Neutrophil (primary cell): ENCODE measurements around the gene SMURF2.

Experiments used
- H3K27ac ChIP-seq: fragments of 200-600 bp; sonication (generic); 2 replicates; pipeline ENCODE4 v1.5.1; 2016; ENCODE audit warnings: mild to moderate bottlenecking, moderate library complexity
- H3K27me3 ChIP-seq: fragments of 200-600 bp; sonication (generic); 2 replicates; pipeline ENCODE4 v1.6.0; 2016; ENCODE audit warnings: mild to moderate bottlenecking
- H3K36me3 ChIP-seq: fragments of 200-600 bp; sonication (generic); 2 replicates; pipeline ENCODE4 v1.5.1; 2017
- H3K4me1 ChIP-seq, 2 experiments: fragments of 200-600 bp in 1 of 2; sonication (generic) in 1 of 2; 1 replicate in 1 of 2; 2 replicates in 1 of 2; pipeline versions ENCODE4 v1.5.1 to v1.6.1; 2013 to 2016; ENCODE audit warnings: low read depth in 1 of 2, low read length in 1 of 2, mild to moderate bottlenecking in 1 of 2, moderate library complexity in 1 of 2; ENCODE audit not compliant: control insufficient read depth in 1 of 2, insufficient read depth in 1 of 2
- H3K4me3 ChIP-seq, 2 experiments: fragments of 200-600 bp in 1 of 2; sonication (generic) in 1 of 2; 1 replicate in 1 of 2; 2 replicates in 1 of 2; pipeline ENCODE4 v1.5.1; 2013 to 2016; ENCODE audit warnings: low read depth in 1 of 2, low read length in 1 of 2, mild to moderate bottlenecking in 1 of 2, moderate library complexity in 1 of 2
- H3K9me3 ChIP-seq: fragments of 200-600 bp; sonication (generic); 2 replicates; pipeline ENCODE4 v1.5.1; 2016
- TF ChIP-seq, protein P1 (sequence below): fragments of 200-600 bp; sonication (generic); IDR thresholded peaks from 2 replicates; pipeline ENCODE4 v1.5.1; 2016; ENCODE audit warnings: antibody characterized with exemption

The SMURF2 gene

DNA sequence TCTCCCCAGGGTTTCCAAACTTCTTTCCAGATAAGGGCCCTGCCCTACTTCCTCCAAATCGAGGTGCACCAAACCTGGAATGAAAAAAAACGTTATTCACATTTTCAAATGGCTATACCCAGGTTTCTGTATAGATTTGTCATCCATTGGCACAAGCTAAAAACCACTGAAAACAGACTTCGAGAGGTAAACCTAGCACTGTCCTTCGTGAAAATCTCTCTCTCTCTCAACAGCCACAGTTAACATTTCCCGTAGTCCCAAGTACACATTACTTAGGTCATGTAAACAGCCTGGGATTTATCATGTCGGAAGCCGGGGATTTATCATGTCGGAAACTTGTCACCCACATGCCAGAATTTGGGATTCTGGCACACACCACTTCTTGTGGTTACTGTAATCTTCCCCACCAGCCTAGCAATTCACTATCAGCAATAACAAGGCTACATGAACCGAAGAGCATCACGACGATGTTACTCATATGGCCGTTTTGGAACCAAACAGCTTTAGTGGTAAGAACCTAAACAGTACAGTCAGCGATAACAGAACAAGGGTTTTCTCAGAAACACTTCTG is 157.3 kb downstream of the SMURF2 start:
- Histone ChIP-seq H3K27ac (peak overlapping the region; percentile 98), H3K36me3 (peaks cover 49% of the 10 kb centered on the region), H3K9me3 (peaks cover 9% of the 10 kb centered on the region), H3K27me3 (no peaks in the 10 kb centered on the region), H3K4me1 (peaks cover 31 to 32% of the 10 kb centered on the region in 2 experiments), H3K4me3 (peak overlapping the region; percentile 95 to 100)
- TF ChIP-seq, protein P1, sequence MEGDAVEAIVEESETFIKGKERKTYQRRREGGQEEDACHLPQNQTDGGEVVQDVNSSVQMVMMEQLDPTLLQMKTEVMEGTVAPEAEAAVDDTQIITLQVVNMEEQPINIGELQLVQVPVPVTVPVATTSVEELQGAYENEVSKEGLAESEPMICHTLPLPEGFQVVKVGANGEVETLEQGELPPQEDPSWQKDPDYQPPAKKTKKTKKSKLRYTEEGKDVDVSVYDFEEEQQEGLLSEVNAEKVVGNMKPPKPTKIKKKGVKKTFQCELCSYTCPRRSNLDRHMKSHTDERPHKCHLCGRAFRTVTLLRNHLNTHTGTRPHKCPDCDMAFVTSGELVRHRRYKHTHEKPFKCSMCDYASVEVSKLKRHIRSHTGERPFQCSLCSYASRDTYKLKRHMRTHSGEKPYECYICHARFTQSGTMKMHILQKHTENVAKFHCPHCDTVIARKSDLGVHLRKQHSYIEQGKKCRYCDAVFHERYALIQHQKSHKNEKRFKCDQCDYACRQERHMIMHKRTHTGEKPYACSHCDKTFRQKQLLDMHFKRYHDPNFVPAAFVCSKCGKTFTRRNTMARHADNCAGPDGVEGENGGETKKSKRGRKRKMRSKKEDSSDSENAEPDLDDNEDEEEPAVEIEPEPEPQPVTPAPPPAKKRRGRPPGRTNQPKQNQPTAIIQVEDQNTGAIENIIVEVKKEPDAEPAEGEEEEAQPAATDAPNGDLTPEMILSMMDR = no peak

DNA sequence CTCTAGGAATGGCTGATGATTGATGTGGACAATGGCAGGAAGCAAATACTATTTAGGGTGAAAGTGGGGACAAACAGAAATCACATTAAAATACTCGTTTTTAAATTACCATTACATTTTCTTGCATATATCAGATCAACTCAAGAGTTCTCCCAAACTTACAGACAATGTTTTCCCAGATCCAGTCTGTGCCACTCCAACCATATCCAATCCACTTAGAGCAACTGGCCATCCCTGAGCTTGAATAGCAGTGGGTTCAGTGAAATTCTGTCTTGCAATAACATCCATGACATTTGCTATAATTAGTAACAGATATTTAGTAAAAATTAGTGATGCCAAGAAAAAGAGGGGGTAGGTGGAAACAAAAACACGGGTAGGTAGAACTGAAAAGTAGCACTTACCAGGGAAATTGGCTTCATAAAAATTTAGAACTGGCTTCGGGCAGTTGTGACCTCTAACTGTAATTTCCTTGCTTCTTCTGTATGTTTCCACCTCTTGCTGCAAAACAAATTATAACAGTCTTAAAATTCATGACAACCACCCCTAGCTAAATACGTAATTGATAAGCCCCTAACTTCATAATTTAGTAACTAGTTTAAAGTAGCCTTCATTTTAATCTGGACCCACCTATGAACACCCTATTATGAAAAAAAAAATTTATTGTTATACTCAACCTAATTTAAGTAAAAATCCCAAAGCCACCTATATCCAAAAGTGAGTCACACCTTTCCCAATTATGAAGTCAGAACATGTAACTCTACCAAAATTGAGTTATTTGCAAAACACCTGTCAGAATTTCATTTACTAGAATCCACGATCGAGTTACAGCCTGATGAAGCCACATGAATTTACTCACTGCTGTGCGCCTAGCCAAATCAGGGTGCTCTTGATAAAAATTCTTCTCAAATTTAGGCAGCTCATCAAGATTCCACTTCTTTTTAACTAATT is 158.0 kb downstream of the SMURF2 start:
- H3K4me1 ChIP-seq = peaks cover 31 to 32% of the 10 kb centered on the region in 2 experiments
- no peaks in the 10 kb centered on the region for H3K27me3 ChIP-seq
- H3K36me3 ChIP-seq = peaks cover 57% of the 10 kb centered on the region
- peaks cover 9% of the 10 kb centered on the region for H3K9me3 ChIP-seq
- H3K4me3 ChIP-seq = peak overlapping the region; percentile 95 to 100
- H3K27ac ChIP-seq = peak overlapping the region; percentile 98
- TF ChIP-seq, protein P1 = no peak

DNA sequence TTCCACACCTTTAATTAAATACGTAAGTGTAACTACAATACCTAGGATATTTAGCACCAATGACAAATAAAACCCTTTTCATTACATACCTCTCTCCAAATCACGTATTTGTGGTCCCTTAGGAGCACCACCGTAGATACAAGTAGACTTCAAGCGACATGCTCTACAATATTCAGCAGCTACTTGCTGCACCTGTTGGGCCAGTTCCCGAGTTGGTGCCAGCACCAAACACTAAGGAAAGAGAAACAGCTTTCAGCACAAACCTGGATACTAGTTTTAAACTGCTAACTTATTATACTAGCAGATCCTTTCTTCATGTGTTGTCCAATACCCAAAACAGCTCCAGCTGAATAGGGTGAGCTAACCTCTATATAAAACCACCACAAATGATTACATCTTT is 158.8 kb downstream of the SMURF2 start:
- H3K4me1 ChIP-seq = peaks cover 30 to 31% of the 10 kb centered on the region in 2 experiments
- no peak overlapping the region for H3K4me3 ChIP-seq
- peak overlapping the region; percentile 8 for H3K27ac ChIP-seq
- H3K9me3 ChIP-seq = peaks cover 9% of the 10 kb centered on the region
- TF ChIP-seq, protein P1 = no peak
- no peaks in the 10 kb centered on the region for H3K27me3 ChIP-seq
- peaks cover 64% of the 10 kb centered on the region for H3K36me3 ChIP-seq

DNA sequence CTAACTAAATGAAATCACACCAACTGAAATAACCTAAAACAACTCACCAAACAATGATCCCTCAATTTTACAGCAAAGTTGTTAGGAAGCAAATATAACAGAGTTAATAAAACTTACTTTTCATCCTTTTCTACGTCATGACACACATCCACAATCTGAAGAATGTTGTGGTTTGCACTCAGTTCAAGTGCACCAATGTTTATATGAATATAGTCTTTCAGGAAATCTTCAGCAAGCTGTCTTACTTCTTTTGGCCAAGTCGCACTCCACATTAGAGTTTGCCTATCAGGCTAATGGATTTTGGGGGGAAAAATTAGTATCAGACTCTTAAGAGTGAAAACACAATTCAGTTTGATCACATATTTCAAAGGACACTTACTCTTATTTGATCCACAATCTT is 159.3 kb downstream of the SMURF2 start:
- Histone ChIP-seq H3K4me3 (no peak overlapping the region), H3K4me1 (peaks cover 26 to 27% of the 10 kb centered on the region in 2 experiments), H3K36me3 (peaks cover 70% of the 10 kb centered on the region), H3K9me3 (peaks cover 9% of the 10 kb centered on the region), H3K27me3 (no peaks in the 10 kb centered on the region), H3K27ac (peak overlapping the region; percentile 8)
- TF ChIP-seq, protein P1 = no peak

DNA sequence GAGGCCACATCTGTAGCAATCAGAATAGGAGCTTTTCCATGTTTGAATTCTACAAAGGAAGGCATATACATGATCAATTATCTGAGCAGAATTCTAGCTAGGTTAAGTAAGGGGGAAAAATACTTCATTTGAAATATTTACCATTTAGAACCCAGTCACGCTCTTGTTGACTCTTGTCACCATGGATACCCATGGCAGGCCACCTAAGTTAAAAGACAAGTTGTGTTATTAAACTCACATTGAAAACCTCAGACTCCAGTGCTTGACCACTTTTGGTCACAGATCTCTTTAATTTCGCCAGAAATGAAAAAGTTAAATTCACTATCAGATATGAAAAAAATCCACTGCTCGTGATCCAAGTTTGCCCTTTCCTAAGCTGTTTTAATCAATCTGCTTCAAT is 160.1 kb downstream of the SMURF2 start:
- peaks cover 9% of the 10 kb centered on the region for H3K9me3 ChIP-seq
- TF ChIP-seq, protein P1 = no peak
- H3K4me1 ChIP-seq = peaks cover 26 to 29% of the 10 kb centered on the region in 2 experiments
- no peak overlapping the region for H3K27ac ChIP-seq
- peaks cover 74% of the 10 kb centered on the region for H3K36me3 ChIP-seq
- H3K27me3 ChIP-seq = no peaks in the 10 kb centered on the region
- H3K4me3 ChIP-seq = no peak overlapping the region
